Transverse colon (tissue), 4 donors: ENCODE data around the gene EGFL6.

Experiments
- CTCF ChIP-seq, 5 experiments: fragments of 200-600 bp in 3 of 5; fragments of 450-650 bp in 2 of 5; sonication (generic) in 3 of 5; IDR thresholded peaks; 1 replicate in 2 of 5; 2 replicates in 3 of 5; pipeline ENCODE4 v1.5.1; 2016 to 2017; ENCODE audit warnings: antibody characterized with exemption in 5 of 5, inconsistent platforms in 3 of 5, mild to moderate bottlenecking in 2 of 5, moderate library complexity in 1 of 5
- POLR2AphosphoS5 ChIP-seq, 3 donors: sonication (generic); formaldehyde crosslinking; IDR thresholded peaks; one replicate each; pipeline ENCODE4 v1.6.1; 2016; ENCODE audit warnings: antibody characterized with exemption in 3 of 3

- TF ChIP-seq CTCF (IDR thresholded peaks at IDR 0.05) (no peak), POLR2AphosphoS5 (IDR thresholded peaks at IDR 0.05) (no peak)
Measured at GRCh38 chrX:13520936-13521335, 48.5 kb upstream of the EGFL6 start.
